ENCODE data around the gene CRACR2A. TPM values are rescaled to one million over a fixed set of nuclear protein-coding genes. Genes with fewer than 3 reads are reported as not detected.

The CRACR2A gene
- total RNA-seq, 4 donors from 2014 or later = 2.2 to 11.8 (median 5.0) TPM

DNA sequence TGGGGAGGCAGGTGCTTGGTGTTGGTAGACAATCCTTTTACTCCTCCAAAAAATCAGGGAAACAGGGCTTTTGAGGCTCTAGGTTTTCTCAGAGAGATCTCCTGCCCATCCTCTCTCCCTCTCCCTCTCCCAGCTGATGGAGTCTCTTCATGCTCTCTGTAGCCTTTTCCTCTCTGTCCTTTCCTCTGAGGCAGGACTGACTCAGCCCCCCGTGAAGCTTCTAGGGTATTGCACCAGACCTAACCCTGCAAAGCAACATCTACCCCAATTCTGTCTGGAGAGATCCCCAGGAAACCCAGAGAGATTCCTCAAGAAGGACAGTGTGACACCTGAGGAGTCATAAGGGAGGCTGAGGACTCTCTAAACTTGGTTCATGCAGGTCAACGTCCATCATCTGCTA lies 66.4 kb downstream of the CRACR2A start:
- DNase-seq (ENCODE audit: low spot score) (no peak), ATAC-seq (ENCODE audit: low FRiP score) (no peak)
- TF ChIP-seq, protein P1, sequence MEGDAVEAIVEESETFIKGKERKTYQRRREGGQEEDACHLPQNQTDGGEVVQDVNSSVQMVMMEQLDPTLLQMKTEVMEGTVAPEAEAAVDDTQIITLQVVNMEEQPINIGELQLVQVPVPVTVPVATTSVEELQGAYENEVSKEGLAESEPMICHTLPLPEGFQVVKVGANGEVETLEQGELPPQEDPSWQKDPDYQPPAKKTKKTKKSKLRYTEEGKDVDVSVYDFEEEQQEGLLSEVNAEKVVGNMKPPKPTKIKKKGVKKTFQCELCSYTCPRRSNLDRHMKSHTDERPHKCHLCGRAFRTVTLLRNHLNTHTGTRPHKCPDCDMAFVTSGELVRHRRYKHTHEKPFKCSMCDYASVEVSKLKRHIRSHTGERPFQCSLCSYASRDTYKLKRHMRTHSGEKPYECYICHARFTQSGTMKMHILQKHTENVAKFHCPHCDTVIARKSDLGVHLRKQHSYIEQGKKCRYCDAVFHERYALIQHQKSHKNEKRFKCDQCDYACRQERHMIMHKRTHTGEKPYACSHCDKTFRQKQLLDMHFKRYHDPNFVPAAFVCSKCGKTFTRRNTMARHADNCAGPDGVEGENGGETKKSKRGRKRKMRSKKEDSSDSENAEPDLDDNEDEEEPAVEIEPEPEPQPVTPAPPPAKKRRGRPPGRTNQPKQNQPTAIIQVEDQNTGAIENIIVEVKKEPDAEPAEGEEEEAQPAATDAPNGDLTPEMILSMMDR (IDR thresholded peaks at IDR 0.05) = no peak

GRCh38 chr12:3685830-3686229 lies 67.1 kb downstream of the CRACR2A start:
- DNase-seq (ENCODE audit: low spot score) (no peak), ATAC-seq (ENCODE audit: low FRiP score) (no peak)
- TF ChIP-seq, protein P1 (IDR thresholded peaks at IDR 0.05) = no peak

- TF ChIP-seq, protein P1 (IDR thresholded peaks at IDR 0.05) = no peak
- ATAC-seq (ENCODE audit: low FRiP score) (no peak), DNase-seq (ENCODE audit: low spot score) (no peak)
Observed at GRCh38 chr12:3684449-3685051, 68.4 kb downstream of the CRACR2A start.

DNA sequence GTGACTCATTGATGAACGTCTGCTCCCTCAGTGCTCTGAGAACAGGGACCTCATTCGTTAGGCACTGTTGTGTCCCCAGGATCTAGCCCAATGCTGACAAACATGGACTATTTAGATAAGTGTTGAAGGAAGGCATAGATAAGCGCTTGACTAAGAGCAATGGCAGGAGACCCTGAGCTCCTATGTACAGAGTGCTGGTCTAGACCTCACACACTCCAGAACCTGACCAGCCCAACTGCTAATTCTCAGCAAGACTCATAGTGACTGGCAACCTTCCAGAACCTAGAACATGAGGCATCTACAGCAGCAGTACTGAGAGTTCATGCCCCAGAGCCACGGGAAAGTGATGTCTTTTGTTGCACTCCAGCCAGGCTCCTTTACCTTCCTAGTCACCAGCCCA lies 69.2 kb downstream of the CRACR2A start:
- no peak for DNase-seq (ENCODE audit: low spot score)
- ATAC-seq (ENCODE audit: low FRiP score) = no peak
- TF ChIP-seq, protein P1 (IDR thresholded peaks at IDR 0.05) = no peak

DNA sequence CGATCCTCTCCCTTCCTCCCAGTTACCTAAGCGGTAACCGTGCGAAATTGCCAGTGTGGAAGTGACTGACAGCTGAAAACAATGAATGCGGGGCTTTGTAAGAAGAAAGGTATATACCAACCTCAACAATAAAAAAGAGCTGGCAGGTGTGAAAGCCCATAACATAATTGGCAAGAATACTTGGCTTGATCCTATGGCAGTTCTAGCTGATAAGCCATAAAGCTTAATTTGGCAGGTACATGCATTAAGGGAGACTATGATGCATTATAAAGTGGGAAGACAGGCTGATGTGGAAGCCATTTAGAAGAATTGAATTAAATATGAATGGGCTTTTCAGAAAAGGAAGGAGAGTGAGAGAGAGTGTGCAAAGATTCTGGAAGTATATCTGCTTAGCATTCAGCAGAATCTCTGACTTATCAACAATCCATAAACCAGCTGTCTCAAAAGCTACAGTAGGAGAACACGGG lies 71.3 kb downstream of the CRACR2A start:
- ATAC-seq (ENCODE audit: low FRiP score) = no peak

GRCh38 chr12:3680919-3681594 lies 71.9 kb downstream of the CRACR2A start:
- DNase-seq (ENCODE audit: low spot score) (no peak), ATAC-seq (ENCODE audit: low FRiP score) (no peak)
- TF ChIP-seq, protein P1 (IDR thresholded peaks at IDR 0.05) = no peak

More for the DNA sequence above, 71.3 kb downstream of the CRACR2A start:
- DNase-seq (ENCODE audit: low spot score) = no peak
- TF ChIP-seq, protein P1 (IDR thresholded peaks at IDR 0.05) = no peak

DNA sequence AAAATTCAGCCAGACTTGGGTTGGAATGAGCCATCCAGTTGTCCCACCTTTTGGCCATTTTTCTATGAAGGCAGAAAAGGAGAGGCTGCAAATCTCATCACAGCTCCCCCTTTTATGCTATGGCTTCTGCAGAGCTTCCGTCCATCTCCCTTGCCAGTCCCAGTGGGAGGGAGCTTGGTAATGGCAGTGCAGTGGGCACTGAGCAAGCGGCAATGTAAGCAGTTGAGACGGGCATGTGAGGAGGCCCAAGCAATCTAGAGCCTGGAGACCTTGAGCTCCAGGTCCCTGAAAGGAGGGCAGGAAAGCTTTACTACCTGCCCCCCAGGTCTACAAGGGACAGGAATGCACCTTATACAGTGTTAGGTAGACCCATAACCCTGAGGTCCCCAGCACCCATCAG lies 73.1 kb downstream of the CRACR2A start:
- DNase-seq (ENCODE audit: low spot score) (no peak), ATAC-seq (ENCODE audit: low FRiP score) (no peak)
- TF ChIP-seq, protein P1 (IDR thresholded peaks at IDR 0.05) = no peak

All from omental fat pad (tissue), 4 donors.